GM12892 (cell line): ENCODE measurements around the gene RNASE12.

Source experiments
- POLR2A ChIP-seq: IDR thresholded peaks from 2 replicates; pipeline ENCODE4 v1.6.1; 2011; ENCODE audit warnings: low read depth, low read length, control low read depth
- POLR2AphosphoS5 ChIP-seq: IDR thresholded peaks from 2 replicates; pipeline ENCODE4 v1.6.1; 2011; ENCODE audit warnings: low read depth, low read length, control low read depth

DNA sequence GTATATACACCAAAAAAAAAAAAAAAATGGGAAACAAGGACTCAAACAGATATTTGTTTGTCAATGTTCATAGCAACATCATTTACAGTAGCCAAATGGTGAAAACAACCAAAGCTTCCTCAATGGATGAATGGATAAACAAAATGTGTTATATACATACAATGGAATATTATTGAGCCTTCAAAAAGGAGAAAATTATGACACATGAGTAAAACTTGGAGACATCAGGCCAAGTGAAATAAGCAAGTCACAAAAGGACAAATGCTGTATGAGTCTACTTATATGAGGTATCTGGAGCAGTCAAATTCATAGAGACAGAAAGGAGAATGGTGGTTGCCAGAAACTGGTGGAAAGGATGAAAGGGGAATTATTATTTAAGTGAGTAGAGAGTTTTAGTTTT lies 38.2 kb downstream of the RNASE12 start:
- no peak for TF ChIP-seq POLR2A
- no peak for TF ChIP-seq POLR2AphosphoS5
